ENCODE data around the gene CDKAL1.

GRCh38 chr6:20684474-20684873 lies 150.2 kb downstream of the CDKAL1 start:
- TF ChIP-seq, protein P1, sequence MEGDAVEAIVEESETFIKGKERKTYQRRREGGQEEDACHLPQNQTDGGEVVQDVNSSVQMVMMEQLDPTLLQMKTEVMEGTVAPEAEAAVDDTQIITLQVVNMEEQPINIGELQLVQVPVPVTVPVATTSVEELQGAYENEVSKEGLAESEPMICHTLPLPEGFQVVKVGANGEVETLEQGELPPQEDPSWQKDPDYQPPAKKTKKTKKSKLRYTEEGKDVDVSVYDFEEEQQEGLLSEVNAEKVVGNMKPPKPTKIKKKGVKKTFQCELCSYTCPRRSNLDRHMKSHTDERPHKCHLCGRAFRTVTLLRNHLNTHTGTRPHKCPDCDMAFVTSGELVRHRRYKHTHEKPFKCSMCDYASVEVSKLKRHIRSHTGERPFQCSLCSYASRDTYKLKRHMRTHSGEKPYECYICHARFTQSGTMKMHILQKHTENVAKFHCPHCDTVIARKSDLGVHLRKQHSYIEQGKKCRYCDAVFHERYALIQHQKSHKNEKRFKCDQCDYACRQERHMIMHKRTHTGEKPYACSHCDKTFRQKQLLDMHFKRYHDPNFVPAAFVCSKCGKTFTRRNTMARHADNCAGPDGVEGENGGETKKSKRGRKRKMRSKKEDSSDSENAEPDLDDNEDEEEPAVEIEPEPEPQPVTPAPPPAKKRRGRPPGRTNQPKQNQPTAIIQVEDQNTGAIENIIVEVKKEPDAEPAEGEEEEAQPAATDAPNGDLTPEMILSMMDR (conservative IDR thresholded peaks at IDR 0.05; ENCODE audit: low read length), result no peak
- no peak for TF ChIP-seq EZH2phosphoT487 (IDR thresholded peaks at IDR 0.05; ENCODE audit: borderline replicate concordance)
